Heart left ventricle (tissue), 13 donors: ENCODE measurements around the gene HPS5.

ENCODE experiments used
- POLR2A ChIP-seq, 2 donors: fragments of 450-650 bp; IDR thresholded peaks; one replicate each; pipeline ENCODE4 v1.6.1; 2017; ENCODE audit warnings: antibody characterized with exemption in 2 of 2, mild to moderate bottlenecking in 2 of 2, moderate library complexity in 2 of 2
- TF ChIP-seq, protein P1 (sequence below), 12 donors: fragments of 200-600 bp; sonication (generic) in 4 of 12; IDR thresholded peaks; one replicate each; pipeline versions ENCODE4 v1.5.0 to v1.8.0; 2018 to 2022; ENCODE audit warnings: antibody characterized with exemption in 12 of 12, mild to moderate bottlenecking in 5 of 12
- donor health status: ischemic (EF 13 %, LVEDD 7.1; RV severe dilation, severe dysfunction).
- donor health status: DM: no; HTN: yes; CAD: no.
- donor health status: DM: no; HTN: no; CAD: no.
- donor health status: ischemic (EF 25% LVEDD 6.9; RV normal size, moderate dysfunction).
- donor health status: ischemic (EF 25% LVEDD 5.7; RV mildly dilated, moderate dysfunction).
- donor health status: ischemic (EF 35%, LVEDD 5.7; RV mildly dilated, moderate dysfunction).
- donor health status: nonischemic (EF 11% LVEDD 7.7; RV severe dilation, severe dysfunction).
- donor health status: DM: yes; HTN: yes; CAD: no.
- donor health status: PGD.
- donor health status: ischemic (EF 29% LVEDD 5.4; RV normal size, mild dysfunction).
- donor health status: nonischemic (EF 23%, LVEDD 6.1; RV moderate dilation, normal function).

DNA sequence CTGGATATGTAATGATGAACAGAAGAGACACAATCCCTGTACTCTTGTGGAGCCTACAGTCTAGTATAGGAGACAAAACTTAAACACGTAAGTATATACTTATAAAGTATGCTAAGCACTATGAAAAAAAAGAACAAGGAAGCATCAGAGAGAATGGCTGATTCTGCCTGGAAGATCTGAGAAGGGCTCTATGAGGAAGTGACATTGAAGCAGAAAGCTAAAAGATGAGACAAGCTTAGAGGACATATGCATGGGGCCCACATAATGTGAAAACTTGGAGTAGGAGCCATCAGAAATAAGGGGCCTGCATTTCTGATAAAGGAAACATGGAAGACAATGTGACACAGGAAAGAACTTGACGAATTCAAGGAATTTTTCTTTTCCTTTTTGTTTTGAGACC is 39.3 kb downstream of the HPS5 start:
- TF ChIP-seq, protein P1, sequence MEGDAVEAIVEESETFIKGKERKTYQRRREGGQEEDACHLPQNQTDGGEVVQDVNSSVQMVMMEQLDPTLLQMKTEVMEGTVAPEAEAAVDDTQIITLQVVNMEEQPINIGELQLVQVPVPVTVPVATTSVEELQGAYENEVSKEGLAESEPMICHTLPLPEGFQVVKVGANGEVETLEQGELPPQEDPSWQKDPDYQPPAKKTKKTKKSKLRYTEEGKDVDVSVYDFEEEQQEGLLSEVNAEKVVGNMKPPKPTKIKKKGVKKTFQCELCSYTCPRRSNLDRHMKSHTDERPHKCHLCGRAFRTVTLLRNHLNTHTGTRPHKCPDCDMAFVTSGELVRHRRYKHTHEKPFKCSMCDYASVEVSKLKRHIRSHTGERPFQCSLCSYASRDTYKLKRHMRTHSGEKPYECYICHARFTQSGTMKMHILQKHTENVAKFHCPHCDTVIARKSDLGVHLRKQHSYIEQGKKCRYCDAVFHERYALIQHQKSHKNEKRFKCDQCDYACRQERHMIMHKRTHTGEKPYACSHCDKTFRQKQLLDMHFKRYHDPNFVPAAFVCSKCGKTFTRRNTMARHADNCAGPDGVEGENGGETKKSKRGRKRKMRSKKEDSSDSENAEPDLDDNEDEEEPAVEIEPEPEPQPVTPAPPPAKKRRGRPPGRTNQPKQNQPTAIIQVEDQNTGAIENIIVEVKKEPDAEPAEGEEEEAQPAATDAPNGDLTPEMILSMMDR (IDR thresholded peaks at IDR 0.05): no peak
- no peak for TF ChIP-seq POLR2A (IDR thresholded peaks at IDR 0.05)
